Suppressor macrophage (primary cell): ENCODE results near the gene CEP19.
"Not testable (repeated sequence)": the region's sequence is repeated elsewhere in the genome, so short reads cannot be mapped to it uniquely, and the experiment has no call there.

Experiments used
- DNase-seq, 4 experiments: peaks; one replicate each; pipeline ENCODE4 v3.0.0-alpha.2; 2020 to 2022
- total RNA-seq, 17 experiments: gene quantifications; one replicate each; lab custom pipeline; 2026; ENCODE audit warnings: mixed read lengths in 6 of 17, inconsistent platforms in 3 of 17; lab: John Stamatoyannopoulos, UW

The CEP19 gene, protein sequence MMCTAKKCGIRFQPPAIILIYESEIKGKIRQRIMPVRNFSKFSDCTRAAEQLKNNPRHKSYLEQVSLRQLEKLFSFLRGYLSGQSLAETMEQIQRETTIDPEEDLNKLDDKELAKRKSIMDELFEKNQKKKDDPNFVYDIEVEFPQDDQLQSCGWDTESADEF
- 0.89 to 6.6 (median 3.9) reads per million in 17 experiments for total RNA-seq

DNA sequence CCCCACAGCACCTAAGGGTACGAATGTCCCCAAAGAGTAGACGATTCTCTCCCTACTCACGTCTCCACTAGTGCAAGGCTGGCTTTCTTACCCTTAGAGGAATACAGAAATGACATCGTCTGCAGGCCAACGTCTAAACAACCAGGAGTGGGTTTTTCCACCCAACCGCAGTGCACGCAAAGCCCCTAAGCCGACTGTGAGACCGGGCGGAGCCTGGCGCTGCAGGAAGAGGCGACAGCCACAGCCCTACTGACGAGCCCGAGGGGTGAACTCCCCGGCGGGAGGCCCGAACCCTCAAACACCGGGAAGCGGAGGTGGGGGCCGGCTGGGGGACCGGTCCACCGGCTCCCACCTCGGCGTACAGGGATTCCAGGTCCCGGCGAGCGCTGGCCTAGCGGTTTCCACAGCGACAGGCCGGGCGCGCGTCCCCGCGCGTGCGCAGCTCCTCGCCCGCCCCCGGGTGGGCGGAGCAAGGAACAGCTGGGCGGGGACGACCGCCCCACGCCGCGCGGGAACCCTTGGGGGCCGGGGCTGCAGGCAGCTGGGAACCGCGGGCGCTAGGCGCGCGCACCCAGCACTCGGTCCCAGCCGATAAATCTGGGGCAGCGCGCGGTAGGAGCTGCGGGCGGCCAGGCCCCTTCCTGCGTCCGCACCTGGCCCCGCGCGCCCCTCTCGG, at the start of gene CEP19, which contains the start of gene PIGX:
TSS of gene CEP19 (minus strand) at position 413 of the 676 bp plus-strand sequence. CDS start 3,593 bp downstream, outside the sequence.
TSS of gene PIGX (plus strand) at position 540 of the 676 bp plus-strand sequence.
- DNase-seq = peak; percentile 92 to 98 (median 95)

GRCh38 chr3:196757876-196758739, 46.1 kb upstream of the CEP19 start:
- peak in 2 of 4 experiments; percentile 33 to 49 for DNase-seq

DNA sequence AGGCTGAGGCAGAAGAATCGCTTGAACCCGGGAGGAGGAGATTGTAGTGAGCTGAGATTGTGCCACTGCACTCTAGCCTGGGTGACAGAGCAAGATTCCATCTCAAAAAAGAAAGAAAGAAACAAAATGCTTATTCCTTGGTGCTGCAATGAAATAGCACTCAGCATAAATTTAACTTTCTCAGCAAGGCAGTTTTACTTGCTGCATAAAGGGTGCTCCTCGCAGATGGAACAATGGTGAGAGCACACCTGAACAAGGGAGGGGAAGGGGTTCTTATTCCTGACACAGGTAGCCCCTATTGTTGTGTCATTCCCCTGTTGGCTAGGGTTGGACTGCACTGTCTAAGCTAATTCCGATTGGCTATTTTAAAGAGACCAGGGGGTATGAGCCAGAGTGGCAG, 44.7 kb upstream of the CEP19 start:
- no peak for DNase-seq

DNA sequence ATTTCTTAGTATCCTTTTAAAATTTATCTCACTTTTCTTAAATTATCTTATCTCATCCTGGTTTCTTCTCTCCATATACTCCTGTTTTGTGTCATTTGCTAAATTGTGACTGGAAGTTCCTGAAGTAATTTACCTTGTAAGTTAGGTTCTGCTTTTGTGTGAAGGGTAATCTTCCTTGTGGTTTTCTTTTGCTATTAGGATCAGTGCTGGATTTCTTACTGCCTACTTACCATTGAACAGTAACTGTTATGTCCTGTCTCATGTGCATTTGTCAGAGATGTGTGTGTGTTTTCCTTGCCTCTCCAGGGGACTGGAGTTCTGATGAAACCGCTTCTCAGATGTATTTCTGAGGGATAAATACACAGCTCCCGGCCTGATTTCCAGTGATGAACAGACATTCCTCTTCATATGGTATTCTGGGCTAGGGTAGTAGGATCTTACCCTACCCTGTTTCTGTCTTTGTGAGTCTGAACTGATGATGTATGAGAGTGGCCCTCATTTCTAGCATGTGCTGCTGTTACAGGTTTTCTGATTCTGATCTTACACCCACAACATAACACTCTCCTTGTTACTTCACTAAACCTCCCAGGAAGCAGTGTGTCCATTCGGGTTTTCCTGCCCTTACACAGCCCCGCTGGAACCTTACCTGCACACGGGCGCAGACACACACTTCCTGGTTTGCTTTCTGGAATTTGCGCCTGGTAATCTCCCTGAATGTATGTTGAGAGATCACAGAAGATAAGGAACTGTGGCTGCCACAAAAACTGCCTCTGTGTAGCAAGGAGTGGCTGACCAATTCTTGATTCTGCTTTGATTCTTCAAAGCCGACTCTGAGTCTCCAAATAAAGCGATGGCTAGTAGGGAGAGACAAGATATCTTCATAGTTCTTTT, 42.3 kb upstream of the CEP19 start:
- no peak for DNase-seq

- DNase-seq = no peak
These were observed 41.2 kb upstream of the CEP19 start for GRCh38 chr3:196753201-196753600.

DNA sequence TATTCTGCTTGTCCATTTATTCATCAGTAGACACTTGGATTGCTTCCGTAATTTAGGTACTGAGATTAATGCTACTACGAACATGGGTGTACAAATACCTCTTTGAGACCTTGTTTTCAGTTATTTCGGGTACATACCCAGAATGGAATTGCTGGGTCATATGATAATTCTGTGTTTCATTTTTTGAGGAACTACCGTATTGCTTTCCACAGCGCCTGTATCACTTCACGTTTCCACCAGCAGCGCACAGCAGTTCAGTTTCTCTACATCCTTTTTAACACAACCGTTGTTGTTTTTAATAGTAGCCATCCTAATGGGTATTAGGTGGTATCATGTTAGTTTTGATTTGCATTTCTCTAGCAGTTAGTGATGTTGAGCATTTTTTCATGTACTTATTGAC, 37.1 kb upstream of the CEP19 start:
- DNase-seq = peak; percentile 42 to 67 (median 58)

DNA sequence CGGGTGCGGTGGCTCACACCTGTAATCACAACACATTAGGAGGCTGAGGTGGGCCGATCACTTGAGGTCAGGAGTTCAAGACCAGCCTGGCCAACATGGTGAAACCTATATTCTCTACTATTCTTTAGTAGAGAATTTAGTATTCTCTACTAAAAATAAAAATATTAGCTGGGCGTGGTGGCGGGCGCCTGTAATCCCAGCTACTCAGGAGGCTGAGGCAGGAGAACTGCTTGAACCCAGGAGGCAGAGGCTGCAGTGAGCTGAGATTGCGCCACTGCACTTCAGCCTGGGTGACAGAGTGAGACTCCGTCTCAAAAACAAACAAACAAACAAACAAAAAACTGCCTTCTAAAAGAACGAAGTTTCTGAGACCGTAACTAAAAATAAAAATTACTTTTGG, 31.5 kb upstream of the CEP19 start:
- DNase-seq = not testable (repeated sequence)

GRCh38 chr3:196741249-196741889, 29.3 kb upstream of the CEP19 start:
- peak in 1 of 4 experiments; percentile 36 for DNase-seq

GRCh38 chr3:196740481-196741248, 28.6 kb upstream of the CEP19 start:
- peak; percentile 27 to 49 (median 40) for DNase-seq

GRCh38 chr3:196739671-196740480, 27.8 kb upstream of the CEP19 start, which contains the start of gene PAK2:
Gene PAK2, plus strand, starts transcription at chr3:196739857. Its CDS starts 42,790 bp downstream, at chr3:196782647.
- peak; percentile 96 to 98 (median 97) for DNase-seq

DNA sequence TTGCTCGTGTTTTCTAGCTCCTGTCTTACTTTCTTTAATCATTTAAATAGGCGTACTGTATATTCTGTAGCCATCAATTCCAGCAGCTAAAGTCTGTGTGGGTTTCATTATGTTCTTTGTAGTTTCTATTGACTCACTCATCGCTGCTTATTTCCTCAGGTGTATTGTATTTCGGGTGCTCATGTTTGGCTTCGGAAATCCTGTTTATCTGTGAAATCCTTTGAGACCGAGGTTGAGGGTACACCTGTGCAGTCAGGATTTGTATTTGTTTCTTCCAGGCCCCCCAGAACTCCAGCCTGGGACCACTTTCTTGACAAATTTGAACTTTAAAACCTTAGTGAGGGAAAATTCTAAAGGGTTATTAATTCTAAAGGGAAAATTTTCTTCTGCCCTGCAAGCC, 25.6 kb upstream of the CEP19 start:
- no peak for DNase-seq

GRCh38 chr3:196736670-196737374, 24.8 kb upstream of the CEP19 start:
- DNase-seq = no peak

GRCh38 chr3:196735751-196736150, 23.7 kb upstream of the CEP19 start:
- DNase-seq = no peak

DNA sequence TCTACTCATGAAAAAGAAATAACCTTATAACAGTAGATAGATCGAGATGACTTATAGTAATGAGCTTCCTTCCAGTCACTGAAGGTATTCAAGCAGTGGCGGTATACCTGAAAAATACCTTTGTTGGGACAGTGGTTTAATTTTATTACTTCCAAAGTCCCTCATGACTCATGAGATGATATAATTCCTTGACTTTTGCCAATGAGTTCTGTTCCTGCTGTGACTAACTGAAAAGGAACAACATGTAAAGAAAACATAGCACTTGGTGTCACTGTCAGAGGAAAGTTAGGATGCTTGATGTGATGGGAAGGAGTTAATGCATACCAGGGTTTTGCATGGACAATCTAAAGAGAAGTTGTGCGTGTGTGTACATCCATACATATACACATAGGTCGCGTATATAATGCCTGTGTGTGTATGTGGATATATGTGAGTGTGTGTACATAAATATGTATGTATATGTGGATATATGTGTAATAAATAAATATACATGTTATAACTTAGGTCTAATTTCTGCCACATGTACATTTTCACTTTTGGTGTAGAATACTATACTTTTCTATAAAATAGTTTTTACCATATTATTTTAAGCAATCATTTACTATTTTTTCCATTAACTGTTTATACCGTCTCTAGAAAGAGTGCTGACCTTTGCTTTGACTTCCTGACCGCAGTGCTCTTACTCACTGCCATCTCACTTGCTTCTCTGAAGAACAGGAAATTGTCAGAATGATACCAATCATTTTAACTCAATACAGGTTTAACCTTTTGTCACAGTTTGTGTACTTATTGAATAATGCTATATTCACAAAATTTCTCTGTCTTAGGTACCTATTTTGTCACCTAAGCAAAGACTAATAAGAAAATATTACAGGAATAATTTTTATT, 15.0 kb upstream of the CEP19 start:
- peak in 3 of 4 experiments; percentile 6 to 17 (median 15) for DNase-seq

- DNase-seq = no peak
These were observed 9.0 kb upstream of the CEP19 start for GRCh38 chr3:196721097-196721496.

DNA sequence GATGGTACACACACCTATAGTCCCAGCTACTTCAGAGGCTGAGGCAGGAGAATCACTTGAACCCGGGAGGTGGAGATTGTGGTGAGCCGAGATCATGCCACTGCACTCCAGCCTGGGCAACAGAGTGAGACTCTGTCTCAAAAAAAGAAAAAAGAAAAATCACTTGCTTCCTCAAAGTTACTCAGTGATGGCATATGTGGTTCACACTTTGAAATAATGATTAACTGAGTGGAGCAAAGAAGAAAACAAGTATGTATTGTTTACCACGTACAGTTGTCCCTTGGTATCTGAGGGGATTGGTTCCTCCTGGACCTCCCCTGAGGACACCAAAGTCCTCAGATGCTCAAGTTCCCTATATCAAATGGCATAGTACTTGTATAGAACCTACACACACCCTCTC, 5.1 kb upstream of the CEP19 start:
- not testable (repeated sequence) for DNase-seq

GRCh38 chr3:196712514-196713413, 714 bp upstream of the CEP19 start:
- DNase-seq = peak; percentile 70 to 89 (median 80)
